GDM1 (cell line): ENCODE data around the gene KPNB1.

Source experiments
- DNase-seq: peaks from one replicate; lab custom pipeline; 2025; lab: John Stamatoyannopoulos, UW

KPNB1 gene

GRCh38 chr17:47636273-47637030 is 13.3 kb upstream of the KPNB1 start:
- DNase-seq = no peak

- no peak for DNase-seq
Measured at GRCh38 chr17:47638903-47639302, 10.8 kb upstream of the KPNB1 start.

- no peak for DNase-seq
Measured at GRCh38 chr17:47640076-47640475, 9.6 kb upstream of the KPNB1 start.

GRCh38 chr17:47641202-47641601 is 8.5 kb upstream of the KPNB1 start:
- no peak for DNase-seq

- DNase-seq = no peak
Measured at GRCh38 chr17:47643116-47643515, 6.6 kb upstream of the KPNB1 start.

GRCh38 chr17:47644324-47644723 is 5.4 kb upstream of the KPNB1 start:
- DNase-seq = no peak

- no peak for DNase-seq
Measured at GRCh38 chr17:47649972-47650524, 329 bp downstream of the KPNB1 start.

- DNase-seq = peak; percentile 97
Measured at GRCh38 chr17:47650525-47651522, 1.1 kb downstream of the KPNB1 start.

GRCh38 chr17:47651704-47652103 is 2.0 kb downstream of the KPNB1 start:
- DNase-seq = no peak

- no peak for DNase-seq
Measured at GRCh38 chr17:47652570-47652969, 2.9 kb downstream of the KPNB1 start.

GRCh38 chr17:47653442-47653841 is 3.7 kb downstream of the KPNB1 start:
- DNase-seq = no peak

GRCh38 chr17:47654991-47655390 is 5.3 kb downstream of the KPNB1 start:
- no peak for DNase-seq

GRCh38 chr17:47660064-47660492 is 10.4 kb downstream of the KPNB1 start:
- no peak for DNase-seq

GRCh38 chr17:47663912-47664623 is 14.3 kb downstream of the KPNB1 start:
- peak; percentile 29 for DNase-seq

- DNase-seq = no peak
Measured at GRCh38 chr17:47664624-47664941, 14.9 kb downstream of the KPNB1 start.

- no peak for DNase-seq
Measured at GRCh38 chr17:47665655-47666054, 15.9 kb downstream of the KPNB1 start.

- DNase-seq = no peak
Measured at GRCh38 chr17:47669081-47669480, 19.4 kb downstream of the KPNB1 start.

GRCh38 chr17:47670064-47670463 is 20.3 kb downstream of the KPNB1 start:
- peak; percentile 17 for DNase-seq

- DNase-seq = no peak
Measured at GRCh38 chr17:47674499-47674898, 24.8 kb downstream of the KPNB1 start.

- no peak for DNase-seq
Measured at GRCh38 chr17:47675380-47676198, 25.9 kb downstream of the KPNB1 start.

GRCh38 chr17:47676199-47676472 is 26.4 kb downstream of the KPNB1 start:
- DNase-seq = no peak
